ENCODE data around the gene PKP1.

The PKP1 gene

GRCh38 chr1:201369209-201369608, 85.9 kb downstream of the PKP1 start:
- ChIA-PET CTCF (interaction anchor here (0.6 to 1.5 kb wide), 2 partner anchors 14 to 115 kb away, joined by 3 read pairs; no protein-coding TSS in a partner anchor), POLR2A (no interaction called here)
- DNase-seq (ENCODE audit: low read depth, low spot score), result no peak
- TF ChIP-seq CTCF (IDR thresholded peaks at IDR 0.05; ENCODE audit: insufficient read depth, low read length, missing control alignments), result no peak
- no peak overlapping the region for H3K4me3 ChIP-seq (ENCODE audit: low read depth, low read length)

DNA sequence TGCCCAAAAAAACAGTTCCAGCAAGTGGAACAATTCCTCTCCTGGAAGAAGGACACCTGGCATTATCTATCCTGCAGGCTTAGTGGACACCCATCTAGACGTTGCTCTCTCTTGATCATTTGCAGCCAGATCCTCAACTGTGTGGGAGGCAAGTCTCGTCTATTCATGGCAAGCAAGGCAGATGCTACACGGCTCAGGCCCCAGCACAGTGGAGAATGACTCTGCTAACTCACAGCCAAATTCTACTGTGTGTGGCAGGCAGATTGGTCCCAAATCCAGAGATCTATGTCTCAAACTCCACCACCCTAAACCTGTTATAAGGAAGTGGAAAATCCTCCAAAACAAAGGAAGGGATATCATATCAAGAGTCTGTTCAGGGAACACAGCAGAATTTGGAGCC, 87.2 kb downstream of the PKP1 start:
- CTCF ChIA-PET, result interaction anchor here (1.8 to 7.2 kb wide), 3 partner anchors 9 to 116 kb away, joined by 10 to 68 read pairs (median 14); no protein-coding TSS in a partner anchor
- DNase-seq (ENCODE audit: low read depth, low spot score), result no peak
- no peak for TF ChIP-seq CTCF (IDR thresholded peaks at IDR 0.05; ENCODE audit: insufficient read depth, low read length, missing control alignments)
- POLR2A ChIA-PET, result no interaction called here
- H3K4me3 ChIP-seq (ENCODE audit: low read depth, low read length), result no peak overlapping the region

DNA sequence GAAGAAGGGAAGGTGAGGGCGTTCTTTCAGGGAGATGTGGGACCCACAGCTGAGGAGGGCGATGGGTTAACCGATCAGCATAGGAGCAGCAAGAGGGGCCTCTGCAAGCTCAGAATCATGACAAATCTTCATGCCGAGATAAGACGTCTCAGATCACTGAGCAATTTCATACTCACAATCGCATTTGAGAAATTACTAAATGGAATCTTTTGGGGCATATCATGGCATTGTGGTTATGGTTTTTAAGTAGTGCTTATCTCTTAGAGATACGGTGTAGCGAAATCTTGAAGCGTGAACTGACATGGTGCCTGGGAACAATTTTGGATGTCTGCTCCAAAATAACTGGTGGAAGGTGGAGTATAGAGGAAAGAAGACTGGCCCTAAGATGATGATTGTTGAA, 88.0 kb downstream of the PKP1 start:
- no peak overlapping the region for H3K4me3 ChIP-seq (ENCODE audit: low read depth, low read length)
- ChIA-PET POLR2A (no interaction called here), CTCF (interaction anchor here (1.6 to 7.2 kb wide), 6 partner anchors 9 to 142 kb away, joined by 4 to 68 read pairs (median 11); no protein-coding TSS in a partner anchor)
- no peak for DNase-seq (ENCODE audit: low read depth, low spot score)
- no peak for TF ChIP-seq CTCF (IDR thresholded peaks at IDR 0.05; ENCODE audit: insufficient read depth, low read length, missing control alignments)

GRCh38 chr1:201371792-201372191, 88.5 kb downstream of the PKP1 start:
- no peak for DNase-seq (ENCODE audit: low read depth, low spot score)
- no peak overlapping the region for H3K4me3 ChIP-seq (ENCODE audit: low read depth, low read length)
- no peak for TF ChIP-seq CTCF (IDR thresholded peaks at IDR 0.05; ENCODE audit: insufficient read depth, low read length, missing control alignments)
- ChIA-PET CTCF (interaction anchor here (1.6 to 7.2 kb wide), 6 partner anchors 10 to 141 kb away, joined by 4 to 68 read pairs (median 11); no protein-coding TSS in a partner anchor), POLR2A (no interaction called here)

- POLR2A ChIA-PET, result no interaction called here
- no peak for TF ChIP-seq CTCF (IDR thresholded peaks at IDR 0.05; ENCODE audit: insufficient read depth, low read length, missing control alignments)
- CTCF ChIA-PET, result interaction anchor here (1.2 to 7.2 kb wide), 9 partner anchors 9 to 122 kb away, joined by 4 to 68 read pairs (median 19); no protein-coding TSS in a partner anchor
- no peak overlapping the region for H3K4me3 ChIP-seq (ENCODE audit: low read depth, low read length)
- DNase-seq (ENCODE audit: low read depth, low spot score), result no peak
These were observed 91.1 kb downstream of the PKP1 start for GRCh38 chr1:201374364-201374763.

- TF ChIP-seq CTCF (IDR thresholded peaks at IDR 0.05; ENCODE audit: insufficient read depth, low read length, missing control alignments), result peak; percentile 35
- H3K4me3 ChIP-seq (ENCODE audit: low read depth, low read length), result no peak overlapping the region
- ChIA-PET POLR2A (no interaction called here), CTCF (interaction anchor here (0.8 to 7.2 kb wide), 14 partner anchors 10 to 137 kb away, joined by 3 to 68 read pairs (median 10); no protein-coding TSS in a partner anchor)
- DNase-seq (ENCODE audit: low read depth, low spot score), result no peak
These were observed 91.9 kb downstream of the PKP1 start for GRCh38 chr1:201375169-201375568.

Data from AG04449 (cell line).